GM12878 (cell line): ENCODE results near the gene RTL3. TPM values are rescaled to one million over a fixed set of nuclear protein-coding genes. Genes with fewer than 3 reads are reported as not detected.

Source experiments
- ATAC-seq: fragments of 200-7000 bp; cut with Tn5 transposase; 3 replicates; pipeline ENCODE4 v1.9.1; 2020; ENCODE audit warnings: mild to moderate bottlenecking, moderate library complexity
- BruUV-seq: library from RNA; stranded (reverse); fragments of 400-500 nt; replicated peaks from 2 replicates; lab custom pipeline; 2021; lab: Mats Ljungman, UMichigan
- CTCF ChIA-PET: fragments of 300-600 bp; sonication (Branson Sonifier 250); formaldehyde crosslinking; extraction: SDS; loops from one replicate; lab custom pipeline; 2021; ENCODE audit warnings: inconsistent platforms; lab: Yijun Ruan, JAX
- POLR2A ChIA-PET: fragments of 350-600 bp; formaldehyde crosslinking; extraction: SDS; loops from one replicate; lab custom pipeline; 2021; ENCODE audit warnings: inconsistent platforms; lab: Charles Lee
- RAD21 ChIA-PET: fragments of 300-600 bp; sonication (Branson Sonifier 250); formaldehyde crosslinking; loops from one replicate; lab custom pipeline; 2023; ENCODE audit warnings: antibody characterized with exemption; ENCODE audit not compliant: unreplicated experiment; lab: Charles Lee
- SMC1A ChIA-PET: fragments of 300-600 bp; sonication (Branson Sonifier 250); formaldehyde crosslinking; loops from one replicate; lab custom pipeline; 2023; ENCODE audit not compliant: unreplicated experiment, uncharacterized antibody; lab: Charles Lee
- DNase-seq: peaks from one replicate; pipeline ENCODE4 v3.0.0-alpha.2; 2011; ENCODE audit warnings: low read depth, low spot score
- FAIRE-seq: peaks from 3 replicates; lab custom pipeline; 2011; peaks lifted over from hg19 to GRCh38; lab: Jason Lieb, UNC
- H2AFZ ChIP-seq: 2 replicates; pipeline ENCODE4 v1.6.0; 2011; ENCODE audit warnings: low read depth, low read length, control low read depth; ENCODE audit not compliant: control insufficient read depth
- H3K27ac ChIP-seq: 2 replicates; pipeline ENCODE4 v1.5.1; 2011; ENCODE audit warnings: control low read depth; ENCODE audit not compliant: control insufficient read depth, insufficient read depth
- H3K27me3 ChIP-seq, 2 experiments: replicated peaks in 1 of 2; 2 replicates each; pipeline versions ENCODE4 v1.6.0 to v1.6.1; 2011; ENCODE audit warnings: low read length in 1 of 2; ENCODE audit not compliant: control insufficient read depth in 2 of 2, insufficient read depth in 2 of 2
- H3K36me3 ChIP-seq, 2 experiments: 2 replicates each; pipeline ENCODE4 v1.5.1; 2011; ENCODE audit warnings: low read length in 1 of 2; ENCODE audit not compliant: control insufficient read depth in 2 of 2, insufficient read depth in 2 of 2
- H3K4me1 ChIP-seq: 2 replicates; pipeline ENCODE4 v1.6.1; 2011; ENCODE audit warnings: mild to moderate bottlenecking, low read length, moderate library complexity, mixed read lengths; ENCODE audit not compliant: control insufficient read depth, insufficient read depth
- H3K4me2 ChIP-seq: 2 replicates; pipeline ENCODE4 v1.6.0; 2011; ENCODE audit warnings: control low read depth; ENCODE audit not compliant: control insufficient read depth, insufficient read depth
- H3K4me3 ChIP-seq: fragments of 200-600 bp; sonication (generic); 2 replicates; pipeline ENCODE4 v1.5.1; 2016
- H3K79me2 ChIP-seq: 2 replicates; pipeline ENCODE4 v1.6.0; 2011; ENCODE audit warnings: low read length; ENCODE audit not compliant: control insufficient read depth, insufficient read depth
- H3K9ac ChIP-seq: 2 replicates; pipeline ENCODE4 v1.8.0; 2011; ENCODE audit warnings: low read length, control low read depth, mixed read lengths; ENCODE audit not compliant: control insufficient read depth, insufficient read depth
- H3K9me3 ChIP-seq: replicated peaks from 3 replicates; pipeline ENCODE4 v1.5.1; 2011; ENCODE audit warnings: mild to moderate bottlenecking, low read length; ENCODE audit not compliant: control insufficient read depth, insufficient read depth
- H4K20me1 ChIP-seq: 2 replicates; pipeline ENCODE4 v1.6.0; 2011; ENCODE audit not compliant: control insufficient read depth, insufficient read depth
- CEBPB ChIP-seq, 2 experiments: fragments of 150-350 bp in 1 of 2; IDR thresholded peaks; 2 replicates each; pipeline ENCODE4 v1.6.1; 2012 to 2014; ENCODE audit warnings: low read depth in 2 of 2, low read length in 2 of 2, borderline replicate concordance in 1 of 2, inconsistent platforms in 1 of 2
- DPF2 ChIP-seq: fragments of 450-650 bp; IDR thresholded peaks from 2 replicates; pipeline ENCODE4 v1.6.1; 2017; ENCODE audit warnings: mild to moderate bottlenecking
- SMC3 ChIP-seq: IDR thresholded peaks from 2 replicates; pipeline ENCODE4 v1.6.1; 2011; ENCODE audit warnings: low read length, improper control_type of control experiment, borderline replicate concordance
- in situ Hi-C: fragments of 300-500 bp; cut with MboI; formaldehyde crosslinking; loops from 9 replicates; pipeline ENCODE4 v1.14.3; 2018; ENCODE audit warnings: mixed read lengths
- intact Hi-C: fragments of 100-400 bp; cut with micrococcal nuclease; formaldehyde crosslinking; loops from one replicate; pipeline ENCODE4 v1.14.2; 2022; ENCODE audit not compliant: unreplicated experiment
- polyA plus RNA-seq, 11 experiments: library from polyadenylated mRNA; depleted of rRNA in 4 of 11; unstranded in 6 of 11; stranded (reverse) in 5 of 11; fragments of >200 nt; fragmentation: Nextera tagmentation in 4 of 11; fragmentation: Illumina TruSeq in 1 of 11; extraction: Ambion mirVana in 4 of 11; extraction: Trizol in 1 of 11; gene quantifications; 1 replicate in 1 of 11; 2 replicates in 10 of 11; pipeline versions ENCODE4 v1.2.1 to v1.2.3, GENCODE V29; 2011 to 2016; ENCODE audit warnings: inconsistent platforms in 2 of 11, missing spikeins in 2 of 11, low read depth in 1 of 11
- total RNA-seq, 4 experiments: library from RNA; depleted of rRNA in 3 of 4; stranded (reverse); fragments of >200 nt in 3 of 4; fragmentation: Illumina TruSeq in 1 of 4; extraction: Trizol in 1 of 4; gene quantifications; 2 replicates each; pipeline versions ENCODE4 v1.2.1 to v1.2.3, GENCODE V29; 2013 to 2021
- TF ChIP-seq, protein P1 (sequence below): fragments of 450-650 bp; IDR thresholded peaks from 2 replicates; pipeline ENCODE4 v1.6.1; 2017; ENCODE audit warnings: antibody characterized with exemption, mild to moderate bottlenecking, moderate library complexity

Gene RTL3
- total and polyA plus RNA-seq, 10 of the 15 experiments (the other 5 are each of a cell fraction or from before 2014, with no cell fraction given) = 0.09 to 1.5 (median 0.27) TPM; not detected in 1

DNA sequence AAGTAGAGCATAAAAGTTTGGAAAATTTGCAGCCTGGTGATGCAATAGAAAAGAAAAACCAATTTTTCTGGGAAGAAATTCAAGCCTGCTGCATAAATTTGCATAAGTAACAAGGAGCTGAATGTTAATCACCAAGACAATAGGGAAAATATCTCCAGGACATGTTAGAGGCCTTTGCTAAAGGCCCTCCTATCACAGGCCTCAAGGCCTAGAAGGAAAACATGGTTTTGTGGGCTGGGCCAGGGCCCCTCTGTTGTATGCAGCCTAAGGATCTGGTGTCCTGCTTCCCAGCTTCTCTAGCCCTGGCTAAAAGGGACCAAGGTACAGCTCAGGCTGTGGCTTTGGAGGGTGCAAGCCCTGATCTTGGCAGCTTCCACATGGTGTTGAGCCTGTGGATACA, 6.2 kb upstream of the RTL3 start:
- CTCF ChIA-PET = no interaction called here
- FAIRE-seq = no peak

More for the DNA sequence above, 6.2 kb upstream of the RTL3 start:
- Histone ChIP-seq H3K4me1 (no peaks in the 10 kb centered on the region), H3K27ac (no peak overlapping the region), H3K36me3 (no peaks in the 10 kb centered on the region), H3K9ac (no peak overlapping the region), H4K20me1 (no peaks in the 10 kb centered on the region), H2AFZ (no peak overlapping the region), H3K27me3 (no peaks in the 10 kb centered on the region), H3K79me2 (no peaks in the 10 kb centered on the region), H3K4me3 (no peak overlapping the region), H3K4me2 (no peak overlapping the region), H3K9me3 (no peaks in the 10 kb centered on the region; the same call in 2 of the 3 replicates)
- ChIA-PET RAD21 (no interaction called here), SMC1A (interaction anchor here (0.6 kb wide), 1 partner anchor 760 kb away, joined by 4 read pairs; no protein-coding TSS in a partner anchor), POLR2A (interaction anchor here (1.1 kb wide), 1 partner anchor 9 kb away, joined by 3 read pairs; no protein-coding TSS in a partner anchor)
- BruUV-seq = no TSS peak
- in situ Hi-C loops (no loop called here), intact Hi-C loops (no loop called here)
- no peak for TF ChIP-seq DPF2
- TF ChIP-seq, protein P1, sequence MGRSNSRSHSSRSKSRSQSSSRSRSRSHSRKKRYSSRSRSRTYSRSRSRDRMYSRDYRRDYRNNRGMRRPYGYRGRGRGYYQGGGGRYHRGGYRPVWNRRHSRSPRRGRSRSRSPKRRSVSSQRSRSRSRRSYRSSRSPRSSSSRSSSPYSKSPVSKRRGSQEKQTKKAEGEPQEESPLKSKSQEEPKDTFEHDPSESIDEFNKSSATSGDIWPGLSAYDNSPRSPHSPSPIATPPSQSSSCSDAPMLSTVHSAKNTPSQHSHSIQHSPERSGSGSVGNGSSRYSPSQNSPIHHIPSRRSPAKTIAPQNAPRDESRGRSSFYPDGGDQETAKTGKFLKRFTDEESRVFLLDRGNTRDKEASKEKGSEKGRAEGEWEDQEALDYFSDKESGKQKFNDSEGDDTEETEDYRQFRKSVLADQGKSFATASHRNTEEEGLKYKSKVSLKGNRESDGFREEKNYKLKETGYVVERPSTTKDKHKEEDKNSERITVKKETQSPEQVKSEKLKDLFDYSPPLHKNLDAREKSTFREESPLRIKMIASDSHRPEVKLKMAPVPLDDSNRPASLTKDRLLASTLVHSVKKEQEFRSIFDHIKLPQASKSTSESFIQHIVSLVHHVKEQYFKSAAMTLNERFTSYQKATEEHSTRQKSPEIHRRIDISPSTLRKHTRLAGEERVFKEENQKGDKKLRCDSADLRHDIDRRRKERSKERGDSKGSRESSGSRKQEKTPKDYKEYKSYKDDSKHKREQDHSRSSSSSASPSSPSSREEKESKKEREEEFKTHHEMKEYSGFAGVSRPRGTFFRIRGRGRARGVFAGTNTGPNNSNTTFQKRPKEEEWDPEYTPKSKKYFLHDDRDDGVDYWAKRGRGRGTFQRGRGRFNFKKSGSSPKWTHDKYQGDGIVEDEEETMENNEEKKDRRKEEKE = no peak
- no peak for TF ChIP-seq SMC3
- TF ChIP-seq CEBPB (IDR thresholded peaks at IDR 0.05; ENCODE audit: borderline replicate concordance in 1 of 2, low read depth in 2 of 2, low read length in 2 of 2) = no peak
- DNase-seq (no peak), ATAC-seq (no peak)
